Stimulated activated naive CD8-positive, alpha-beta T cell treated with anti-CD3 and anti-CD28 coated beads, Interleukin-15, Interleukin-2, amounts not matched to agents 100 ng/mL and 50 ng/mL, for 24 hours (primary cell): ENCODE data around the gene DHX57.

Experiments used
- H3K27ac Mint-ChIP-seq: one replicate; pipeline ENCODE4 v1.8.0; 2021; ENCODE audit warnings: mild to moderate bottlenecking, mixed read lengths
- H3K27me3 Mint-ChIP-seq: one replicate; pipeline ENCODE4 v1.8.0; 2021; ENCODE audit warnings: mixed read lengths
- H3K36me3 Mint-ChIP-seq: one replicate; pipeline ENCODE4 v1.8.0; 2021; ENCODE audit warnings: low read depth, mixed read lengths
- H3K4me1 Mint-ChIP-seq: one replicate; pipeline ENCODE4 v1.8.0; 2021; ENCODE audit warnings: low read depth, mixed read lengths
- H3K4me3 Mint-ChIP-seq: one replicate; pipeline ENCODE4 v1.8.0; 2021; ENCODE audit warnings: mild to moderate bottlenecking, mixed read lengths
- H3K9me3 Mint-ChIP-seq: one replicate; pipeline ENCODE4 v1.8.0; 2021; ENCODE audit warnings: mixed read lengths

DHX57 gene

GRCh38 chr2:38887902-38888554 lies 12.3 kb upstream of the DHX57 start:
- Mint-ChIP-seq H3K9me3 (no peaks in the 10 kb centered on the region), H3K4me3 (no peak overlapping the region), H3K27ac (no peak overlapping the region), H3K27me3 (no peaks in the 10 kb centered on the region), H3K4me1 (peaks cover 5% of the 10 kb centered on the region), H3K36me3 (no peaks in the 10 kb centered on the region)

GRCh38 chr2:38887347-38887746 lies 11.6 kb upstream of the DHX57 start:
- Mint-ChIP-seq H3K27me3 (no peaks in the 10 kb centered on the region), H3K9me3 (no peaks in the 10 kb centered on the region), H3K27ac (no peak overlapping the region), H3K4me3 (no peak overlapping the region), H3K4me1 (no peaks in the 10 kb centered on the region), H3K36me3 (no peaks in the 10 kb centered on the region)

GRCh38 chr2:38886063-38886462 lies 10.3 kb upstream of the DHX57 start:
- Mint-ChIP-seq H3K27ac (no peak overlapping the region), H3K36me3 (peaks cover 3% of the 10 kb centered on the region), H3K4me1 (no peaks in the 10 kb centered on the region), H3K27me3 (no peaks in the 10 kb centered on the region), H3K9me3 (no peaks in the 10 kb centered on the region), H3K4me3 (no peak overlapping the region)

- Mint-ChIP-seq H3K4me3 (peak overlapping the region; percentile 98), H3K9me3 (peaks cover 8% of the 10 kb centered on the region), H3K36me3 (peaks cover 20% of the 10 kb centered on the region), H3K27ac (peak overlapping the region; percentile 95), H3K27me3 (no peaks in the 10 kb centered on the region), H3K4me1 (peaks cover 17% of the 10 kb centered on the region)
Observed at GRCh38 chr2:38876407-38876806, 673 bp upstream of the DHX57 start.

GRCh38 chr2:38875227-38875575 lies 533 bp downstream of the DHX57 start:
- Mint-ChIP-seq H3K9me3 (peaks cover 13% of the 10 kb centered on the region), H3K4me1 (peaks cover 17% of the 10 kb centered on the region), H3K4me3 (peak overlapping the region; percentile 98), H3K27ac (peak overlapping the region; percentile 95), H3K36me3 (peaks cover 21% of the 10 kb centered on the region), H3K27me3 (no peaks in the 10 kb centered on the region)

- H3K27me3 Mint-ChIP-seq = no peaks in the 10 kb centered on the region
- peaks cover 19% of the 10 kb centered on the region for H3K9me3 Mint-ChIP-seq
- no peak overlapping the region for H3K4me3 Mint-ChIP-seq
- peaks cover 17% of the 10 kb centered on the region for H3K4me1 Mint-ChIP-seq
- no peak overlapping the region for H3K27ac Mint-ChIP-seq
- peaks cover 33% of the 10 kb centered on the region for H3K36me3 Mint-ChIP-seq
Observed at GRCh38 chr2:38873763-38874162, 2.0 kb downstream of the DHX57 start.

GRCh38 chr2:38871432-38871831 lies 4.3 kb downstream of the DHX57 start:
- H3K4me3 Mint-ChIP-seq = no peak overlapping the region
- H3K27ac Mint-ChIP-seq = no peak overlapping the region
- no peaks in the 10 kb centered on the region for H3K27me3 Mint-ChIP-seq
- H3K4me1 Mint-ChIP-seq = peaks cover 15% of the 10 kb centered on the region
- H3K9me3 Mint-ChIP-seq = peaks cover 19% of the 10 kb centered on the region
- H3K36me3 Mint-ChIP-seq = peaks cover 43% of the 10 kb centered on the region

GRCh38 chr2:38866773-38867443 lies 8.8 kb downstream of the DHX57 start:
- H3K9me3 Mint-ChIP-seq = peaks cover 13% of the 10 kb centered on the region
- H3K27me3 Mint-ChIP-seq = no peaks in the 10 kb centered on the region
- H3K36me3 Mint-ChIP-seq = peaks cover 56% of the 10 kb centered on the region
- H3K4me1 Mint-ChIP-seq = peaks cover 5% of the 10 kb centered on the region
- H3K4me3 Mint-ChIP-seq = no peak overlapping the region
- no peak overlapping the region for H3K27ac Mint-ChIP-seq

- H3K36me3 Mint-ChIP-seq = peaks cover 65% of the 10 kb centered on the region
- no peak overlapping the region for H3K27ac Mint-ChIP-seq
- peaks cover 5% of the 10 kb centered on the region for H3K4me1 Mint-ChIP-seq
- no peak overlapping the region for H3K4me3 Mint-ChIP-seq
- no peaks in the 10 kb centered on the region for H3K27me3 Mint-ChIP-seq
- no peaks in the 10 kb centered on the region for H3K9me3 Mint-ChIP-seq
Observed at GRCh38 chr2:38863061-38863695, 12.6 kb downstream of the DHX57 start.

GRCh38 chr2:38862476-38862875 lies 13.3 kb downstream of the DHX57 start:
- H3K27me3 Mint-ChIP-seq = no peaks in the 10 kb centered on the region
- peaks cover 62% of the 10 kb centered on the region for H3K36me3 Mint-ChIP-seq
- no peak overlapping the region for H3K4me3 Mint-ChIP-seq
- H3K9me3 Mint-ChIP-seq = no peaks in the 10 kb centered on the region
- peaks cover 5% of the 10 kb centered on the region for H3K4me1 Mint-ChIP-seq
- no peak overlapping the region for H3K27ac Mint-ChIP-seq

- no peaks in the 10 kb centered on the region for H3K27me3 Mint-ChIP-seq
- H3K4me3 Mint-ChIP-seq = no peak overlapping the region
- no peaks in the 10 kb centered on the region for H3K9me3 Mint-ChIP-seq
- no peak overlapping the region for H3K27ac Mint-ChIP-seq
- peaks cover 58% of the 10 kb centered on the region for H3K36me3 Mint-ChIP-seq
- H3K4me1 Mint-ChIP-seq = no peaks in the 10 kb centered on the region
Observed at GRCh38 chr2:38856165-38856564, 19.6 kb downstream of the DHX57 start.

- Mint-ChIP-seq H3K27me3 (no peaks in the 10 kb centered on the region), H3K27ac (no peak overlapping the region), H3K4me3 (no peak overlapping the region), H3K4me1 (peaks cover 4% of the 10 kb centered on the region), H3K9me3 (no peaks in the 10 kb centered on the region), H3K36me3 (peaks cover 57% of the 10 kb centered on the region)
Observed at GRCh38 chr2:38850045-38850444, 25.7 kb downstream of the DHX57 start.

GRCh38 chr2:38836791-38837190 lies 38.9 kb downstream of the DHX57 start:
- Mint-ChIP-seq H3K4me3 (no peak overlapping the region), H3K27ac (no peak overlapping the region), H3K27me3 (no peaks in the 10 kb centered on the region), H3K4me1 (peaks cover 10% of the 10 kb centered on the region), H3K36me3 (peaks cover 34% of the 10 kb centered on the region), H3K9me3 (no peaks in the 10 kb centered on the region)

- Mint-ChIP-seq H3K9me3 (no peaks in the 10 kb centered on the region), H3K4me1 (peaks cover 10% of the 10 kb centered on the region), H3K27ac (no peak overlapping the region), H3K4me3 (no peak overlapping the region), H3K27me3 (no peaks in the 10 kb centered on the region), H3K36me3 (peaks cover 26% of the 10 kb centered on the region)
Observed at GRCh38 chr2:38835990-38836389, 39.7 kb downstream of the DHX57 start.

- Mint-ChIP-seq H3K36me3 (peaks cover 23% of the 10 kb centered on the region), H3K9me3 (no peaks in the 10 kb centered on the region), H3K4me1 (peaks cover 10% of the 10 kb centered on the region), H3K27me3 (no peaks in the 10 kb centered on the region), H3K4me3 (no peak overlapping the region), H3K27ac (no peak overlapping the region)
Observed at GRCh38 chr2:38835015-38835601, 40.6 kb downstream of the DHX57 start.
